CD4-positive, alpha-beta T cell treated with Interleukin-21 for 1 hour (primary cell): ENCODE measurements around the gene HLA-DRB1.
"Not testable (repeated sequence)": the region's sequence is repeated elsewhere in the genome, so short reads cannot be mapped to it uniquely, and the experiment has no call there.

Experiments
- DNase-seq: peaks from one replicate; pipeline ENCODE4 v3.0.0-alpha.2; 2020

HLA-DRB1 gene

DNA sequence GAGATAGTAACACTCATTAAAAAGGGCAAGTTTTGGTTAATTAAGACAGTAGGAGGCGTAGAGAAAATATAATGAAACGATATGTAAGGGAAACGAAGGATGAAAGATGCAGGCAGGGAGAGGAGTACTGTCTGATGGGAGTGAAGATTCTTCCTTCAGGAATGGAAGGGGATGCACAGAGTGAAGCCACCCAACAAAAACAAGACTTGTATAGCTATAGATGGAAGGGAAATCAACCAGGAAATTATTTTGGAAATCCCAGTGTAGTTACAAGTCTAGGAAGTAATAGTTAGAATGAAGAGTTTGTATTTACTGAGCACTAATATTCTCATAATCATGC, 19.7 kb upstream of the HLA-DRB1 start:
- no peak for DNase-seq

DNA sequence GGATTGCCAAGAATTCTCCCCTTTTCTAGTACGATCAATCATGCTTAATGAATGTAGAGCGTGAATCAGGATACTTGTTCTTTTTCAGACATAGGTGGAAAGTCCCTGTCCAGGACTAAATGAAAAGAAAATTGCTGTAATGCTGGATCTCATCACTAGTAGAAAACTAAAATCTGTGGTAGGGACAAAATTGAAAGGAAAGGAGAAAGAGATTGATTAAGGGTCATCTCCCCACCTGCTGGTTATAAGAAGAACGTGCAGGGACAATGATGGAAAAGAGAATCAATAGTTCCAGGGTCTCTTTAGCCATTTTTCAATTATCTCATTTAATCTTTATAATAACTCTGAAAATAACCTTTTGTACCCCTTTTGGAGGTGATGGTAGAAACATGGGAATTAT, 18.7 kb upstream of the HLA-DRB1 start:
- DNase-seq = no peak

DNA sequence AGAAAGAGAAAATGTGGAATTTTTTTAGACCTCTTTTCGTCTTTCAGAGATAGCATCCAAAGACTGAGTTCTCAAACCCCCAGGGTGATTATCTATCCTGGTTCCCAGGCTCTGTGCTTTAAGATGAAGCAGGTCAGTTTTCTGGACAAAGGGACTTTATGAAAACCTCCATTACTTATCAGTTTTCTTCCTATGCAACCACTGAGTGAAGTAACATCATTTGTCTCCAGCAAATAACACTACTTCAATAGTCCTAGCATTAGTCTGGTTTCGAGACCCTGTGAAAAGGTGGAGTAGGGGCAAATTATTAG, 18.3 kb upstream of the HLA-DRB1 start:
- no peak for DNase-seq

DNA sequence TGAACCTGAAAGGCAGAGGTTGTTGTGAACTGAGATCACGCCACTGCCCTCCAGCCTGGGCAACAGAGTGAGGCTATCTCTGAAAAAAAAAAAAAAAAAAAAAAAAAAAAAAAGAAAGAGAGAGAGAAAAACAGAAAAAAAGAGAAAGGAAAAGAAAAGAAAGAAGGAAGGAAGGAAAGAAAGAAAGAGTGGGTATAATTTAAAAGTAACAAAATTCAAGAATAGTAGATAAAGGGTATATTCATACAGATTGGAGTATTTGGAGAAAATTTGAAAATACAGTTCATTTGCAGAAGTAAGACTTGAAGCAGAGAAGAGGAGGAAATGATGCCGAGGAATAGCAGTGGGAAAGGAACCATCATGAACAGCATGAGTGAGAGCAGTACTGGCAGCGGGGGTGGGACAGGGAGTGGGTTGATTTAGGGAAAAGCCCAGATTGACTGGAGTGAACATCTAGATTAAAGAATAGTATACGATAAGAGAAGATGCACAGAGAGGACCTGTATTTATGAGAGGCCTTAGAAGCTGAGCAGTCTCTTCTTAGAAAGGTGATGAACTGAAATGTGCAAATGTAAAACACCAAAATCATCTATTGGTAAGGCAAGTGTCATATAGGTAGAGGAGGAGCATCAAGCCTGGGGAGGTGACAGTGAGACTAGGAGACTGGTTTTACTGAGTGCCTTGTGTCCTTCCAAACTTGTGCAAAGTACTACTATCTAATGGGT, 17.8 kb upstream of the HLA-DRB1 start:
- no peak for DNase-seq

DNA sequence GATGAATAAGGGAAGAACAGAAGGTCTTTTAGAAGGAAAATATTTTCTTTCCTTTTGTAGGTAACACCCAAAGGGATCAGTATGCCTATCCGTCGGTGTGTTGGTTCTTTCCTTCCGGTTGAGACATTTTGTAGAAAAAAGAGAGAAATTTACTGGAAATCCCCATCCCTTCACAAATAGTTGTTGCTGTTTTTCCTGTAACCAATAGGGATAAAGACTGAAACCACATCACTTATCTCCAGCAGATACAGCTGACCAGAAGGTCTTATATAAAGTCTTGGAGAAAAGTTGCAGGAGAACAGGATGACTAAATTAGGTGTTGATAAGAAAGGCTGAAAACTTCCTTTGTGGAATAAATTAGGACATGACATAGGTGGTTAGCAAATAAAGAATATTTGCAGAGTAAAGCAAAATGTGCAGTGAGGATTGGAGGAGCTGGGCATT, 14.8 kb upstream of the HLA-DRB1 start:
- peak; percentile 43 for DNase-seq

DNA sequence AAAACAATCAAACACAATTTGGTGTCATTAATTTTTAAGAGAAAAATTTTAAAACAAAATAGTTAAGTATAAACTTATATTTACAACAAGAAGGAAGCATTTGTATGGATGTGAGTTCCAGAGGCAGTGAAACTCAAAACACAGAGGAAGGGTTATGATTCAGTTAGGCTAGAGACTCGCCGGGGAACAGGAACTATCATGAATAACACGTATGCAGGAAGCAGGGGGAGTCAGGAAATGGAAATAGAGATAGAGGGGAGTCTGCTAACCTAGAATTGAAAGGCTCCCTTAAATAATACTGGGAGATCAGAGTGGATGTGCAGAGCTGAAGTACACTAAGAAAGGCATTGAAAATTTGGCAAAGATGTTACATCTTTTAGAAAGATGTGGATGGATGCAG, 14.2 kb upstream of the HLA-DRB1 start:
- no peak for DNase-seq

DNA sequence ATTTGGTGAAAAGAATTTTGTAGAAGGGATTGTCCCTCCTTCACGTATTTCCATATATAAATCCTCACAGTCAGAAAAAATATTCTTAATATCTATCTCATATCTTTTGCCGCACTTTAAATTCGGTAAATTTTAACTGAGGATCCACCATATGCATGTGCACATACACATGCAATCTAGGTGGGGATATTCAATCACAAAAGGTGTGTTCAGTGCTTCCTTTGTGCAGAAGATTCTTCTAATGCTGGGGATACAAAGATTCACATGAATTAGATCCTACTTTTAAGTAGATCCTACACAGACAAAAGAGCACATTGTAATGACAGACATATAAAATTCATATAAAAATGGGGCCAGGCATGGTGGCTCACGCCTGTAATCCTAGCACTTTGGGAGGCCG, 13.6 kb upstream of the HLA-DRB1 start:
- DNase-seq = no peak

DNA sequence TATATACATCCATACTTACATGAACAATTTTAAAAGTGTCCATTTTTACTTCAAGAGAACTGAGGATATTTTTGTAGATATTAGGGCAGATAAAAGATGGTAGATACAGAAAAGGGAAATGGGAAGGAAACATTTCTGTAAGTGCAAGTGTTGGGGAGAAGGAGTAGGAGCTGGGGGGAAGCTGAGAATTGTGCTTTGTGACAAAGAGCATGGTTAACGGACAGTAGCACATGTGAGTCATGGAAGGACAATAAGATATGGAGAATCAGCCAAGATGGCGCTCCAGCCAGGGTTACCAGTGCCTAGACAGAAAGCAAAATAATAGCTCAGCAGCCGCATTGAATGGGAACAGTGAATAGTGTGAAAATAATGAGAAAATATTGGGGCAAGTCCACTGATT, 12.7 kb upstream of the HLA-DRB1 start:
- no peak for DNase-seq

DNA sequence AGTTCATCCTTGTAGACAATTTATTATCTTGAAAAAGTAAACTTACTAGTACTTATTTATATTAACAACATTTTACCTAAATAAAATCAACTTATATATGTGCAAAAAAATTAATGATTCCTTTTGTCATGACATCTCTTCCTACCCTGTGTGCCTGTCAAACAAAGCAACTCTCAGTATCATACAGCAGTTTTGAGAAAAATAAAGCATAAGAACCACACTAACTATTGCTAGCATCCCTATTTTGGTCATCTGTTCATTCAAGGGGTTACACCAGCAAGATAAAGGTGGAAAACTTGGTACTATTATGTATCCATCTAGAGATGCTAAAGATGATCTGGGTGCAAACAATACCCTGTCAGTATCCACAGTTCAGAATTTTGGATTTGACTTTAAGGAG, 7.4 kb upstream of the HLA-DRB1 start:
- DNase-seq = no peak

DNA sequence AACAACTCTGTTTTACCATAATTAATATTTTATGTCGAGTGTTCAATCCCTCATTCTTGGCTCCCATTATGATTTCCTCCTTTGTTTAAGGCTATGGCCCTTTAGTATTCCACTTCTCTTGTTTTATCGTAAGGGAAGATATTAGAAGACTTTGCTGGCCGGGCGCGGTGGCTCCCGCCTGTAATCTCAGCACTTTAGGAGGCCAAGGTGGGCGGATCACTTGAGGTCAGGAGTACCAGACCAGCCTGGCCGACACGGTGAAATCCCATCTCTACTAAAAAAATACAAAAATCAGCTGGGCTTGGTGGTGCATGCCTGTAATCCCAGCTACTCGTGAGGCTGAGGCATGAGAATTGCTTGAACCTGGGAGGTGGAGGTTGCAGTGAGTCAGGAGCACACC, 1.1 kb upstream of the HLA-DRB1 start:
- not testable (repeated sequence) for DNase-seq

DNA sequence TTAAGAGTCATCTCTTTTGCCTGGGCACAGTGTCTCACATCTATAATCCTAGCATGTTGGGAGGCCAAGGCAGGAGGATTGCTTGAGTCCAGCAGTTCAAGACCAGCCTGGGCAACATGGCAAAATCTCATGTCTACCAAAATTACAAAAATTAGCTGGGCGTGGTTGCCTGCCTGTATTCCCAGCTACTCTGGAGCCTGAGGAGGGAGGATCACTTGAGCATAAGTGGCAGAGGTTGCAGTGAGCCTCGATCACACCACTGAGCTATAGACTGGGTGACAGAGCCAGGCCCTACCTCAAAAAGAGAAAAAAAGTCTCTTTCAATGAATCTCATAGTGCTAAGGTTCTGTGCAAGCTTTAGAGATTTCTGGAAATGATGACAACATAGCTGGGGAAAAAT, 1.5 kb downstream of the HLA-DRB1 start:
- no peak for DNase-seq

DNA sequence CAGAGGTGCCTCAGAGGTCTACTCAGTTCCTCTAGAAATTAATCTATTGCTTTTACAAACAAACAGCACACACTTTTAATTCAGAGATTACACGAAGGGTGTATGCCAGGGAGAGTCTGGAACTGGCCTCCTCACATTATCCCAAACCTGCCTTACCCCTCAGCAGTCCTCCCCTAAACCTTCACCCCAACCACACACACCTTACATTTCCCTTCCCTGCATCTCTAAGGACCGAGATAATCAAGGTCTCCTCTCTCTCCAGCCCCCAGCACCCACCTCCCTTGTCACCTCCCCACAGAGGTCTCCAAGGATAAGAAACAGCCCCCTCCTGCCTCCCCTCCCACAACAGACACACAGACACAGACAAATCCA, 6.1 kb downstream of the HLA-DRB1 start:
- no peak for DNase-seq

DNA sequence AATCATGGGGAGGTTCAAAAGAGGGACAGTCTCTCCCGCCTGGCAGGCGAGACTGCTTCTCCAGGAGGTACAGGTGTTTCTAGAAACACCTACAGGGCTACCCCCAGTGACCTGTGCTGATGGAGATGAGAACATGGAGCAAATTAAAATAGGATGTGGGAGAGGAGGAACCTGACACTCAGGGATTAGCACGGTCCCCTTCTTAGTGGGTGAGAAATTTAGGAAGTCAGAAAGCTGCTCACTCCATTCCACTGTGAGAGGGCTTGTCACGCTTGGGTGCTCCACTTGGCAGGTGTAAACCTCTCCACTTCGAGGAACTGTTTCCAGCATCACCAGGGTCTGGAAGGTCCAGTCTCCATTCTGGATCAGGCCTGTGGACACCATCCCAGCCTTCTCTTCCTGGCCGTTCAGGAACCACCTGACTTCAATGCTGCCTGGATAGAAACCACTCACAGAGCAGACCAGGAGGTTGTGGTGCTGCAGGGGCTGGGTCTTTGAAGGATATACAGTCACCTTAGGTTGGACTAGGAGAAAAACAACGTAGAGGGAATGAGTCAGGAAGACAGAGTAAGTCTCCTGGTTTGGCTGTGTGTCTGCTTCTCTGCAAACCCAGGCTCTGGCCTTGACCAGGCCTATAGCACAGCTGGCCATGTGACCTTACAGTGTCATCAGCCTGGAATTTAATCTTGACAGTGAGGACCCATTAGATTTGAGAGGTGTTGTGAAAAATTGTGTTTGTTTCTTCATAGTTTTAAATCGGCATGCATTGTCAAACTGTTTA, 8.1 kb downstream of the HLA-DRB1 start:
- no peak for DNase-seq

DNA sequence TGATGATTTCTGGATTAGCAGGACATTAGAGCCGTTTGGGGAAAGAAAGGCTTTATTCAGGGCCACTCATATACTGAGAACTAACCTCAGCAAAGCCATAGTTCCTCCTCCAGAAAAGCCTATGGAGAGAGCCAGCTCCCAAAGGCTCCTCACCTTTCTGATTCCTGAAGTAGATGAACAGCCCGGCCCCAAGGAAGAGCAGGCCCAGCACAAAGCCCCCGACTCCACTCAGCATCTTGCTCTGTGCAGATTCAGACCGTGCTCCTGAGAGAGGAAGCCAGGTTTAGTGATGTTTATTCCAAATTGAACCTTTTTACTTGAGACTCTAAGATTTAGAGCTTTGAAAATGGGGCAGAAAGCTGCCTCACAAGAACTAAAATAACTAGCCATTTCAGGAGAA, 9.1 kb downstream of the HLA-DRB1 start:
- DNase-seq = no peak

DNA sequence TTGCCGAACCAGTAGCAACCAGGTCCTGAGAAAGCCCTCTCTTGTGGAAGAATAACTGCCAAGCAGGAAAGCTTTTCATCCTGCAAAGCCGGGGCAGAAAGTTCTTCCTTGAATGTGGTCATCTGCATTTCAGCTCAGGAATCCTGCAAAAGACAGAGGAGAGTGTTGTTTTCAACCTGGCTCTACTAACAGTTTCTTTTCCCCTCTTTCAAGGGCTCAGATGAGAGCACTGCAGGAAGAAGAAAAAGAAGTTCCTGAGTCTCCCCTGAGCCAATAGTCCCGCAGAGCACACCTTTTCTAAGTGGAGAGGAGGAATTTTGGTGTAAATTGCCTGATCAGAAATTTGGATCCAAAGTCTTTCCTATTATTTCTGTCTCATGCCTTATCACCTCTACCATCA, 10.7 kb downstream of the HLA-DRB1 start:
- DNase-seq = no peak

DNA sequence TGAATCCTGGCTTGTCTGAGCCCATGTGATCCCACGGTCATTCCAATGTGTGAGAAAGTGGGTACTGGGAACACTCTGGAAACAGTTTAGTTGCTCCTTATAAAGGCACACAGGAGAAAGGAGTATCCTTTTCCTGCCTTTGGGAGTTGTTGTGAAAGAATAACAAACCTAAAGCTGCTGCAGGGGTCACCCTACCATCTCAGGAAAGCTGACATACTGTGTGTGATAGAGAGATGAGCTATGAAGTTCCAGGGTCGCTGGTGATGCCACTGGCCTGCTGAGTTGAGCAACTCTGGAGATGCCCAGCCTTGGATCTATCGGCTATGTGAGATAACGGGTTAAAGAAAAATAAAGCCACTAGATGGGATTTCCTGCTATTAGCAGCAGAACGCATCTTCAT, 12.2 kb downstream of the HLA-DRB1 start:
- DNase-seq = not testable (repeated sequence)

DNA sequence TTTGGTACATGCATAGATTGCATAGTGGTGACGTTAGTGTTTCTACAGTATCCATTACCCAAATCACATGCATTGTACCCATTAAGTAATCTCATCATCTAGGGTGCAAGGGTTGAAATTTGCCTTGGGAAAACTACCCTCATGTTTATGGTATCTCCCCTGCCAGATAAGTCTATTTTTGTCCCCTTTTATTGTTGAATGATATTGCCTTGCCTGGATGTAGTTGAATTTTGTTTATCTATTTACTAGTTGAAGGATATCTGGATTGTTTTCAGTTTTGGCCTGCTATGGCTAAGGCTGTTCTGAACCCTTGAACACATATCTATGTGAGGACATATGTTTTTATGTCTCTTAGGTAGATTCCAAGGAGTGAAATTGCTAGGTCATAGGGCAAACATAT, 13.4 kb downstream of the HLA-DRB1 start:
- DNase-seq = no peak

DNA sequence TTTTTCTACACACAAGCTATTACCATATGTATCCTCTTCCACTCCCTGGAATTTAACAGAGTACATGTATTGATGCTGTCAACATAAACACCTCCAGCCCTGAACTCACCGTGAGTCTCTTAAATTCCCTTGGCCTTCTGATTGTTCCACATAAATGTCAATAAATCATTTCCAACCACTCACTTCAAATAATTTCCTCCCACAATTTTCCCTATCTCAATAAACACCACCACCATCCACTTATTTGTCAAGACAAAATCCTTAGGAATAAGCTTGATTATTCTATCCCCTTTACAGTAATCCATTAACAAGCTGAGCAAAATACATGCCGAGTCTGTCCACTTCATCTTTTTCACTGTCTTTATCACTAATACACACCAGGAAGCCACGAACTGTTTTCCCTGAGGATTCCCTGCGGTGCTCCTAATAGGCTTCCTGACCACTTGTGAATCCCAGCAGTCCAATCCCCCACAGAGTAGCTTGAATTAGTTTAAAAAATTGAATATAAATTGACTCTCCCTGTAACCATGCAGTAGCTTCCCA, 19.2 kb downstream of the HLA-DRB1 start:
- DNase-seq = no peak

DNA sequence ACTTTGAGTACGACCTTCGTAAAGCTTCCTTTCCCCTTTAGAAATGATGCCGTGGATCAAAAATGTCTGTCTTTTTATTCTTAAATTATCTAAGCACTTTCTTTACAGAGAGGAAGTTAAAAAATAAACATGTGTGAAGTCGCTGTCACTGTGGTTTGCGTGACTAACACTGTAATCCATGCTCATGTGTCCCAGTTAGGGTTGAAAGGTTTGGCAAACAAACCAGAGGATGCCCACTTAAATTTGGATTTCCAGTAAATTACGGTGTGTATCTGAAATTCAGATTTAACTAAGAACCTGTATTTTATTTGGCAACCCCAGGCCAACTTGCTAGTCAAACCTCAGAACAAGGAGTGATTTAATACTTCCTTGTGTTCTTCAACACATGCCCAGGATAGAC, 21.1 kb downstream of the HLA-DRB1 start:
- no peak for DNase-seq

DNA sequence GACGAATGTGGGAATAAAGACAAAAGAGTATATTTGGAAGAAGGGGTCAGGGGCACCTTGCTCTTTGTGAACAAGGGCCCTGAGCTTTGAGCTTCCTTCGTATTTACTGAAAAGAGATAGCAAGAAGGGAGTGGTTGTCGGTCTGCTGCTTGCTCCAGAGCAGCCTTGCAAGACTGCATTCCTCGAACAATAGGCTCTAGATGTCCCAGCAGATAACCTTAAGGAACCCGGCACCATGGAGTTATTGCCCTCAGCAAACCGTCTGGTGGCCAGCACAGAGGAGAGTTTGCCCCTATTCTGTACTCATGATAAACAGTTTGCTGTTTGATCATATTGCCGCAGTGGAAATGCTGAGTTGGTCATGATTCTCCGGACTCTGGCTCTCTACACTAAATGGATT, 22.7 kb downstream of the HLA-DRB1 start:
- no peak for DNase-seq

DNA sequence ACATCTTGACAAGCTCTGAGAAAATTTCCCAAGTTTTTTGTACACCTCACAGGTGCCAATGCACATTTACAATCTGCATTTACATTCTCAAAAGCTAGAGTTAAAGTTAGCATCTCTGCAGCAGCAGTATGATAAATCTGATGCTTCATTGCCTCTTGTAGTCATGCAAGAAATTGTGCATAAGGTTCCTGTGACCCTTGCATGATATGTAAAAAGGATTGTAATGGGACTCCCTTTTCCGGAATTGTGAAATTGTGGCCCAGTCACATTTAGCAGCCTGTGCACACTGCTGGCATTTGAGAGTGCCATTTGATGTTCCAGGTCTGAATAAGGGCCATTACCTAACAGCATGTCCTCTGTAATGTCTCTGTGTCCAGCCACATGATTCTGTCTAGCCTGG, 24.1 kb downstream of the HLA-DRB1 start:
- no peak for DNase-seq

DNA sequence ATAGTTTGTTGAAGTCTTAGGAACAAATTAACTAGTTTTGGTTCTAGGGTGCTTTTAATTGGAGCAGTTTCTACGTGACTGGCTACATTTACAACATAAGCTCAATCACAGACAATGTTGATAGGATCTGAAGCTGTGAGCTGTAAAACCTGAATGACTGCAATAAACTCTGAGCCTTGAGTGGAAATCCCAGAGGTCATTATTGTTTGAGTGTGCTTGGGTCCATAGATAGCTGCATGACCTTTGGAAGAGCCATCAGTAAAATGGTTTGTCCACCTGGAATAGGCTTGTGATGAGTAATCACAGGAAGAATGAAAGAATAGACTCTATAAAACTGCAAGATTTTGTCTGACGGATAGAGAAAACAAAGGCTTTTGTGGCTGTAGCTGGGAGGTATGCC, 26.7 kb downstream of the HLA-DRB1 start:
- DNase-seq = no peak

DNA sequence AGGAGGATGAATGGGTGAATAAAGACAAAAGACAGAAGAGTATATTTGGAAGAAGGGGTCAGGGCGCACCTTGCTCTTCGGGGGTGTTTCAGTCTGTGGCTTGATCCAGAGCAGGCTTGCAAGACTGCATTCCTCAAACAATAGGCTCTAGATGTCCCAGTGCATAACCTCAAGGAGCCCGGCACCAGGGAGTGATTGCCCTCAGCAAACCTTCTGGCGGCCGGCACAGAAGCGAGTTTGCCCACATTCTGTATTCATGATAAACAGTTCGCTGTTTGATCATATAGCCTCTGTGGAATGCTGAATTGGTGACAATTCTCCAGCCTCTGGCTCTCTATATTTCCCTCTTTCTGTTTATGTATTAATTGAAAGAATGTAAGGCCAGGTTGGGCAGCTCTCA, 29.9 kb downstream of the HLA-DRB1 start:
- DNase-seq = no peak

DNA sequence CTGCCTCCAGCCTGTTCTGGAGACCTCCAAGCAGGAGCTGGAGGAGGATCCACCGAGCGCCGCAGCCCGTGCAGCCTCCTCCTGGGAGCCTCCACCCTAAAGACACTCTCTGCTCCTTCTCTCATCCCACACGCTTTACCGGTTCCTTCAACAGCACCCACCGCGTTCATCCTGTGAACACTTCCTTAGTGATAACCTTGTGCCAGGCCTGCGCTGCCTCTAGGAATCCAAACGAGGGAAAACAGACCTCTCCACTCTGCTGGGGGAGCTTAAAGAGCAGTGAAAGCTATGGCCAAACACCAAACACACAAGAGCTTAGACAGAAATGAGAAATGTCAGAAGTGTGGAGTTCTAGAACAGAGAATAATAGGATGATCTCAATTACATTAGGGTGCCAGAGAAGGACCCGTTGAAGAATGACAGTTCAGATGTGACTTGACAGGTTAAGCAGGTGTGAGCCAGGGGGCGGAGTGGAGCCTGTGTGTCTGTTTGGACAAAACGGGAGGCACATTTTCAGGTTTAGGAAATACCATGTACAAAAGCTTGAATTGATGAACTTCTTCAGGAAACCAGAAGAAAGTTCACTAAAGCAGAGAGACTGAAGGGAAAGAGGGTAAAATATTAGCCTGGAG, 31.1 kb downstream of the HLA-DRB1 start:
- no peak for DNase-seq
